Measurements from ENCODE around the gene CFAP20DC. TPM values are rescaled to one million over a fixed set of nuclear protein-coding genes. Genes with fewer than 3 reads are reported as not detected.

The CFAP20DC gene
- total RNA-seq, 1 experiment from 2014 or later = 2.9 TPM

DNA sequence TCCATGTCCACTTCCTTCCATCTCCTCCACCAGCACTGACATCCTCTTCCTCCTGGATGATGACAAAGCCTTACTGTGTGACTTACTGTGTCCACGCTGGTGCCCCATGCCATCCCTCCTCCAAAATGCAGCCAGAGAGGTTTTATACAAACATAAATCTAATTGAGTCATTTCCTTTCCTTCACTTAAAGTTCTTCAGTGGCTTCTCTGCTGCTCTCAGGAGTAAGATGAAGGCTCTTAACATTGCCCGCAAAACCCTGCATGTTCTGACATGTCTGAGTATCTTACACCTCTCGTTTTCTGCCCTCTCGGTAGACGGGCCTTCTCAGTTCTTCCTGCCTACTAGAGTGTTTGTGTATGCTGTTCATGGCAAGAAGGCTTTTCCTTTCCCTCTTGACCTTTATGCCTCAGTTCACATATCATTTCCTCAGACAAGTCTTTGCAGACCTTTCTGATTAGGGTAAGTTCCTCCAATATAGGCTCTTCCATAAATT lies 175.5 kb downstream of the CFAP20DC start (continued):
- TF ChIP-seq, protein P1, sequence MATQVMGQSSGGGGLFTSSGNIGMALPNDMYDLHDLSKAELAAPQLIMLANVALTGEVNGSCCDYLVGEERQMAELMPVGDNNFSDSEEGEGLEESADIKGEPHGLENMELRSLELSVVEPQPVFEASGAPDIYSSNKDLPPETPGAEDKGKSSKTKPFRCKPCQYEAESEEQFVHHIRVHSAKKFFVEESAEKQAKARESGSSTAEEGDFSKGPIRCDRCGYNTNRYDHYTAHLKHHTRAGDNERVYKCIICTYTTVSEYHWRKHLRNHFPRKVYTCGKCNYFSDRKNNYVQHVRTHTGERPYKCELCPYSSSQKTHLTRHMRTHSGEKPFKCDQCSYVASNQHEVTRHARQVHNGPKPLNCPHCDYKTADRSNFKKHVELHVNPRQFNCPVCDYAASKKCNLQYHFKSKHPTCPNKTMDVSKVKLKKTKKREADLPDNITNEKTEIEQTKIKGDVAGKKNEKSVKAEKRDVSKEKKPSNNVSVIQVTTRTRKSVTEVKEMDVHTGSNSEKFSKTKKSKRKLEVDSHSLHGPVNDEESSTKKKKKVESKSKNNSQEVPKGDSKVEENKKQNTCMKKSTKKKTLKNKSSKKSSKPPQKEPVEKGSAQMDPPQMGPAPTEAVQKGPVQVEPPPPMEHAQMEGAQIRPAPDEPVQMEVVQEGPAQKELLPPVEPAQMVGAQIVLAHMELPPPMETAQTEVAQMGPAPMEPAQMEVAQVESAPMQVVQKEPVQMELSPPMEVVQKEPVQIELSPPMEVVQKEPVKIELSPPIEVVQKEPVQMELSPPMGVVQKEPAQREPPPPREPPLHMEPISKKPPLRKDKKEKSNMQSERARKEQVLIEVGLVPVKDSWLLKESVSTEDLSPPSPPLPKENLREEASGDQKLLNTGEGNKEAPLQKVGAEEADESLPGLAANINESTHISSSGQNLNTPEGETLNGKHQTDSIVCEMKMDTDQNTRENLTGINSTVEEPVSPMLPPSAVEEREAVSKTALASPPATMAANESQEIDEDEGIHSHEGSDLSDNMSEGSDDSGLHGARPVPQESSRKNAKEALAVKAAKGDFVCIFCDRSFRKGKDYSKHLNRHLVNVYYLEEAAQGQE (IDR thresholded peaks at IDR 0.05; ENCODE audit: low read depth) = no peak
- no peak for TF ChIP-seq ZNF274 (IDR thresholded peaks at IDR 0.05; ENCODE audit: low read depth, low read length)
- no peak for TF ChIP-seq CEBPB (IDR thresholded peaks at IDR 0.05; ENCODE audit: low read depth)
- TF ChIP-seq ELF1 (IDR thresholded peaks at IDR 0.05; ENCODE audit: borderline replicate concordance, low read depth) = no peak
- TF ChIP-seq YY1 (IDR thresholded peaks at IDR 0.05; ENCODE audit: extremely low read depth, insufficient replicate concordance, low read depth, low read length) = no peak

- Histone ChIP-seq H3K9me3 (ENCODE audit: control insufficient read depth in 1 of 2, insufficient read depth in 1 of 2, low read depth in 1 of 2, low read length in 2 of 2) (no peaks in the 10 kb centered on the region), H3K4me2 (ENCODE audit: low read length) (no peak overlapping the region), H2AFZ (ENCODE audit: low read depth, low read length, poor library complexity, severe bottlenecking) (no peak overlapping the region), H3K9me2 (ENCODE audit: insufficient read depth) (no peaks in the 10 kb centered on the region), H4K20me1 (ENCODE audit: insufficient read depth) (no peaks in the 10 kb centered on the region), H3K9ac (ENCODE audit: low read length) (no peak overlapping the region), H3K27ac (ENCODE audit: low read depth, low read length) (no peak overlapping the region), H3K4me1 (ENCODE audit: control insufficient read depth in 1 of 2, insufficient read depth in 2 of 2, low read length in 2 of 2) (no peaks in the 10 kb centered on the region), H3K36me3 (ENCODE audit: control insufficient read depth in 1 of 2, insufficient read depth in 2 of 2, low read length in 2 of 2) (no peaks in the 10 kb centered on the region), H3K27me3 (ENCODE audit: insufficient read depth, low read length) (no peaks in the 10 kb centered on the region), H3K79me2 (ENCODE audit: insufficient read depth, low read length) (no peaks in the 10 kb centered on the region), H3K4me3 (replicated peaks in 1 of 2; ENCODE audit: low read depth in 1 of 2, low read length in 2 of 2) (no peak overlapping the region)
- no peak for DNase-seq (ENCODE audit: low read depth, low spot score)
- no TSS peak for BruUV-seq (replicated peaks)
- CTCF ChIA-PET = no interaction called here
- POLR2A ChIA-PET = no interaction called here
- ATAC-seq = no peak
- intact Hi-C loops (cut with micrococcal nuclease) = no loop called here
- RAD21 ChIA-PET (ENCODE audit: low non-redundant PET in 1 of 2, low total read pairs in 2 of 2, uncharacterized antibody in 2 of 2, unreplicated experiment in 2 of 2) = no interaction called here
- TF ChIP-seq CTCF (IDR thresholded peaks at IDR 0.05 in 2 of 3, conservative IDR thresholded peaks at IDR 0.05 in 1 of 3; ENCODE audit: borderline replicate concordance in 1 of 3, insufficient read depth in 1 of 3, low read depth in 2 of 3, low read length in 2 of 3) (no peak), YY1 (IDR thresholded peaks at IDR 0.05; ENCODE audit: extremely low read depth, insufficient replicate concordance, low read depth, low read length) (no peak), JUND (IDR thresholded peaks at IDR 0.05) (no peak), EZH2 (IDR thresholded peaks at IDR 0.05) (no peak), ELF1 (IDR thresholded peaks at IDR 0.05; ENCODE audit: borderline replicate concordance, low read depth) (no peak), EZH2phosphoT487 (IDR thresholded peaks at IDR 0.05; ENCODE audit: borderline replicate concordance) (no peak)
- TF ChIP-seq, protein P2, sequence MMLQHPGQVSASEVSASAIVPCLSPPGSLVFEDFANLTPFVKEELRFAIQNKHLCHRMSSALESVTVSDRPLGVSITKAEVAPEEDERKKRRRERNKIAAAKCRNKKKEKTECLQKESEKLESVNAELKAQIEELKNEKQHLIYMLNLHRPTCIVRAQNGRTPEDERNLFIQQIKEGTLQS (IDR thresholded peaks at IDR 0.05) = no peak
- TF ChIP-seq, protein P1 (IDR thresholded peaks at IDR 0.05; ENCODE audit: low read depth) = no peak
Observed at GRCh38 chr3:58868097-58868779, 181.6 kb downstream of the CFAP20DC start.

All from HCT116 (cell line).